T-helper 2 cell treated with Interferon-gamma antibody and Interleukin-4, amounts not matched to agents 5 μg/mL and 100 μg/mL, for 36 hours (primary cell): ENCODE data around the gene TAOK3.
A peak's percentile ranks its signal among the peaks of the same experiment; 100 is the strongest.

ENCODE experiments used
- DNase-seq: peaks from one replicate; pipeline ENCODE4 v3.0.0; 2021; ENCODE audit warnings: low spot score
- H3K27ac Mint-ChIP-seq: one replicate; pipeline ENCODE4 v1.8.0; 2021; ENCODE audit warnings: mild to moderate bottlenecking, mixed read lengths
- H3K27me3 Mint-ChIP-seq: one replicate; pipeline ENCODE4 v1.8.0; 2021; ENCODE audit warnings: low read depth, mixed read lengths
- H3K36me3 Mint-ChIP-seq: one replicate; pipeline ENCODE4 v1.8.0; 2021; ENCODE audit warnings: low read depth, mixed read lengths
- H3K4me1 Mint-ChIP-seq: one replicate; pipeline ENCODE4 v1.8.0; 2021; ENCODE audit warnings: low read depth, mixed read lengths
- H3K4me3 Mint-ChIP-seq: one replicate; pipeline ENCODE4 v1.8.0; 2022; ENCODE audit warnings: mild to moderate bottlenecking, moderate library complexity, mixed read lengths
- H3K9me3 Mint-ChIP-seq: one replicate; pipeline ENCODE4 v1.8.0; 2021; ENCODE audit warnings: mixed read lengths

TAOK3 gene

DNA sequence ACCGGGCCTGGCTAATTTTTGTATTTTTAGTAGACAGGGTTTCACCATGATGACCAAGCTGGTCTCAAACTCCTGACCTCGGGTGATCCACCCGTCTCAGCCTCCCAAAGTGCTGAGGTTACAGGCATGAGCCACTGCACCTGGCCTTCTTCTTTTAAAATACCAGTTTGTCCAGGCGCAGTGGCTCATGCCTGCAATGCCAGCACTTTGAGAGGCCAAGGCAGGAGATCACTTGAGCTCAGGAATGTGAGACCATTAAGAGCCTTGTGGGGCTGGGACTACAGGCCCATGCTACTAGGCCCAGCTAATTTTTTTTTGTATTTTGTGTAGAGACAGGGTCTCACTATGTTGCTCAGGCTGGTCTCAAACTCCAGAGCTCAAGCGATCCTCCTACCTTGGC, 244.8 kb downstream of the TAOK3 start:
- peaks cover 4% of the 10 kb centered on the region for H3K4me1 Mint-ChIP-seq
- H3K27me3 Mint-ChIP-seq = no peaks in the 10 kb centered on the region
- no peak for DNase-seq
- H3K9me3 Mint-ChIP-seq = no peaks in the 10 kb centered on the region
- H3K4me3 Mint-ChIP-seq = no peak overlapping the region
- H3K36me3 Mint-ChIP-seq = no peaks in the 10 kb centered on the region
- no peak overlapping the region for H3K27ac Mint-ChIP-seq

DNA sequence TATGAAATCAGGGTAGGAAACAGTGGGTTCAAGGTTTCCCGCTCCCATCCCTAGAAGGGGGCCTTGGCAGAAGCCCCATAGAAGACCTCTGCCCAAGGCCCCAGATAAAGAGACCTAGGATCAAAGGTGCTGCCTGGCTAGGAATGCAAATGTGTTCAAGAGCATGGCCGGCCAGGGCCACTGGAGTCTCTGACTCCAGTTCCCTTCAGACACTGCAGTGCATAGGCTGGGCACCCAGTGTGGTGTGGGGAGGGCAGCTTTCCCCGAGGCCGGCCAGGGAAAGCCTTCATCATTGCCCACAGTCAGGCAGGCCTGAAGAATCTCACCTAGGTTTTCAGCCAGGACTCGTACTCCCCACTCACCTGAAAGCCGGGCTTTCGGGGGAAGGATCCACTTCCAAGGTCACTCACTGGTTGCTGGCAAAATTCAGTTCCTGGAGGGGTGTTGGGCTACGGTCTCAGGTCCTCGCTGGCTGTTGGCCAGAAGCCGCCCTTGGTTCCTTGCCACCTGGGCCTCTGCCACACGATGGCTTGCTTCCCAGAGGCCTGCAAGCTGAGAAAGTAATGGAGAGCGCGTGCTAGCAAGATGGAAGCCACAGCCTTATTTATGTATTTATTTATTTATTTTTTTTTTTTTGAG, 246.5 kb downstream of the TAOK3 start:
- Mint-ChIP-seq H3K27ac (no peak overlapping the region), H3K4me1 (peaks cover under 1% of the 10 kb centered on the region), H3K27me3 (no peaks in the 10 kb centered on the region), H3K36me3 (no peaks in the 10 kb centered on the region), H3K4me3 (no peak overlapping the region), H3K9me3 (no peaks in the 10 kb centered on the region)
- DNase-seq = no peak

DNA sequence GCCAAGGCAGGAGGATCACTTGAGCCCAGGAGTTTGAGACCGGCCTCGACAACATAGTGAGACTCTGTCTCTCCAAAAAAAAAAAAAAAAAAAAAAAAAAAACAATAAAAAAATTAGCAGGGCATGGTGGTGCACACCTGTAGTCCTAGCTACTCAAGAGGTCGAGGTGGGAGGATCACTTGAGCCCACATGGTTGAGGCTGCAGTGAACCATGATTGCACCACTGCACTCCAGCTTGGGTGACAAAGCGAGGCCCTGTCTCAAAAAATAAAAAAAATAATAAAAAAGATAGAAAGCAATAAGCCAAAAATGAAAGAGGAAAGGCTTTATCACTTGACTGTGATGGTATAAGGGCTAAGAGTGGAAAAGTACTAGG, 247.0 kb downstream of the TAOK3 start:
- Mint-ChIP-seq H3K9me3 (no peaks in the 10 kb centered on the region), H3K4me3 (no peak overlapping the region), H3K27me3 (no peaks in the 10 kb centered on the region), H3K27ac (no peak overlapping the region), H3K36me3 (no peaks in the 10 kb centered on the region), H3K4me1 (peaks cover 5% of the 10 kb centered on the region)
- DNase-seq = no peak

DNA sequence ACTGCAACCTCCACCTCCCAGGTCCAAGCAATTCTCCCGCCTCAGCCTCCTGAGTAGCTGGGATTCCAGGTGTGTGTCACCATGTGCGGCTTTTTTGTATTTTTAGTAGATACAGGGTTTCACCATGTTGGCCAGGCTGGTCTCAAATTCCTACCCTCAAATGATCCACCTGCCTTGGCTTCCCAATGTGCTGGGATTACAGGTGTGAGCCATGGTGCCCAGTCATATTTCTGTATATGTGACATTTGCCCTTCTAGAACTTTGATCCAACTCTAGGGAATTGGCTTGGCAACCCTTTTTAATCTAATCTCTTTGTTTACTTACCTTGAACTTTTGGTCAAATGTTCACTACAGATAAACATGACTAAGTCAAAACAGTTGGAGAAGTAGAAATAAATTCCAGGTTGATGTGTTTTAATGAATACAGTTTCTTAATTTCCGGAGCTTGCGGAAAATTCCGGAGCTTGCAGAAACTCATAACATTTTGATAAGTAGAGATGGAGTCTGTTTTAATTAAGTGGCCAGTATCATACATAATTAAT, 248.3 kb downstream of the TAOK3 start:
- Mint-ChIP-seq H3K9me3 (no peaks in the 10 kb centered on the region), H3K4me1 (peaks cover 9% of the 10 kb centered on the region), H3K27me3 (no peaks in the 10 kb centered on the region), H3K36me3 (no peaks in the 10 kb centered on the region), H3K27ac (no peak overlapping the region), H3K4me3 (no peak overlapping the region)
- no peak for DNase-seq

DNA sequence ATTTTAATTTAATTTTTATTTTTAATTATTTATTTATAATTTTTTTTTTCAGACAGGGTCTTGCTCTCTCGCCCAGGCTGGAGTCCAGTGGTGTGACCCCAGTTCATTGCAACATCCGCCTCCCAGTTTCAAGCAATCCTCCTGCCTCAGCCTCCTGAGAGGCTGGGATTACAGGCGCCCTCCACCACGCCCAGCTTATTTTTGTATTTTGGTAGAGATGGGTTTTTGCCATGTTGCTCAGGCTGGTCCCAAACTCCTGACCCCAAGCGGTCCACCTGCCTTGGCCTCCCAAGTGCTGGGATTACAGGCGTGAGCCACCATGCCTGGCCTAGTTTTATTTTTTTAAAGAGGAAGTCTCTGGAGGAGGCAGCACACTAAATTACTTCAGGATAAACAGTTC, 250.4 kb downstream of the TAOK3 start:
- Mint-ChIP-seq H3K4me3 (no peak overlapping the region), H3K36me3 (no peaks in the 10 kb centered on the region), H3K27me3 (no peaks in the 10 kb centered on the region), H3K9me3 (no peaks in the 10 kb centered on the region), H3K4me1 (peaks cover 9% of the 10 kb centered on the region), H3K27ac (no peak overlapping the region)
- no peak for DNase-seq

DNA sequence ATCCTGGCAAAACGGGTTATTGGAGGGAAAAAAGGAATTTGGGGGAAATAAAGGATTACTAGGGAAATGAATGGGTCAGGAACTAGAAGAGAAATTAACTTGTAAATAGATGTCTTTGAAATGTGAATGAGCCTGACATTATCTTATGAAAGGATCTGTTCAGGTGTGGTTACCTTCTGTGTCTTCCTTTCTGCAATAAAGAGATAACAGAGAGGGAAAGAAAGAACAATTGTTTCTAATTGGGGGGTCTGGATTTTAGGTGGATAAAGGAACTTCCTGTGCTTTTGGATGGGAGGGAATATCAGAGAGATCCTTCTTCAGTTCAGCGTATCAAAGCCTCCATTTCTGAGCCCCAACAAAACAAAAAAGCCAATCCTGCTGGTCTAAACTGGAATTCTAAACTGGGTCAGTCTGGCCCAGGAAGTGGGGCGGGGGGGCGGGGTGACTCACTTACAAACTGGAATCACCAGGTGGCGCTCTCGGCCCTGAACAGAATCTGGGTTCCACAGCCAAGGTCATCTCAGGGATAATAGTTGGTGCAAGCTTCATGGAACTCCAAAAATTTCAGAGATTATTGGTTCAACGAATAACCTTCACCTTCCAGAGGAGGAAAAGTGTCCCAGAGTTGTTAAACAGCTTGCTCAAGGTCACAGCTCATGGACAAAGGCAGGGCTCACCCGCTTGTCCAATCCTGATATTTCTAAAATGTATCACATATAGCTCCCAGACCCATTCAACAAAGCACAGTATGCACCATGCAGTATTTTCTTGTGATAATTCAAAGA, 251.9 kb downstream of the TAOK3 start:
- H3K27me3 Mint-ChIP-seq = no peaks in the 10 kb centered on the region
- no peaks in the 10 kb centered on the region for H3K36me3 Mint-ChIP-seq
- no peaks in the 10 kb centered on the region for H3K9me3 Mint-ChIP-seq
- peak; percentile 26 for DNase-seq
- H3K27ac Mint-ChIP-seq = peak overlapping the region; percentile 46
- peaks cover 9% of the 10 kb centered on the region for H3K4me1 Mint-ChIP-seq
- H3K4me3 Mint-ChIP-seq = no peak overlapping the region

DNA sequence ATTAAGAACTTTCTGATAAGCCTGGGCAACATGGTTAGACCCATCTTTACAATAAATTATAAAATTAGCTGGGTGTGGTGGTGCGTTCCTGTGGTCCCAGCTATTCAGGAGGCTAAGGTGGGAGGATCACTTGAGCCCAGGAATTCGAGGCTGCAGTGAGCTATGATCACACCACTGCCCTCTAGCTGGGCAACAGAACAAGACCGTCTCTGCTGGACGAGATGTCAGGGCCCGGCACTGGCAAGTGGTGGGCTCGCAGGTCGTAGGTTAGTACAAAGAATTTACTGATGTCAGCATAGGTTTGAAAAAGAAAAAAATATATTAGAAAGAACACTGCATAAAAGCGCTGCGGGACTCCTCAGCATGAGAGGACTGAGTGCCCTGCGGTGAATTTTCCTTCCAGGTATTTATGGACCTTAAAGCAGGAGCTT, 253.2 kb downstream of the TAOK3 start:
- Mint-ChIP-seq H3K27me3 (no peaks in the 10 kb centered on the region), H3K4me3 (no peak overlapping the region), H3K4me1 (peaks cover 9% of the 10 kb centered on the region), H3K9me3 (no peaks in the 10 kb centered on the region), H3K36me3 (no peaks in the 10 kb centered on the region), H3K27ac (no peak overlapping the region)
- DNase-seq = no peak

DNA sequence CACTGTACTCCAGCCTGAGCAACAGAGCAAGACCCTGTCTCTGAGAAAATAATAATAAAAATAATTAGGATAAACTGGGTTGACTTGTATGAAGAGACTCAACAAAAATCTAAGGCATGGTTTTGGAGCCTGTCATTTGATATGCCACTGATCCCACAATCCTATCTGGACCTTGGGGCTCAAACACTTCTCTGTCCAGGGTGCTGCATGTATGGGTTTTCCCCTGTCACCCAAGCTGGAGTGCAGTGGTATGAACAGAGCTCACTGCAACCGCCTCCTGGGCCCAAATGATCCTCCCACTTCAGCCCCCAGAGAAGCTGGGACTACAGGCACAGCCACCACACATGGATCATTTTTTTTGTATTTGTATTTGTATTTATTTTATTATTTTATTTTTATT, 263.6 kb downstream of the TAOK3 start:
- H3K36me3 Mint-ChIP-seq = no peaks in the 10 kb centered on the region
- DNase-seq = no peak
- peaks cover 4% of the 10 kb centered on the region for H3K4me1 Mint-ChIP-seq
- H3K4me3 Mint-ChIP-seq = no peak overlapping the region
- no peak overlapping the region for H3K27ac Mint-ChIP-seq
- no peaks in the 10 kb centered on the region for H3K9me3 Mint-ChIP-seq
- H3K27me3 Mint-ChIP-seq = peaks cover 4% of the 10 kb centered on the region

DNA sequence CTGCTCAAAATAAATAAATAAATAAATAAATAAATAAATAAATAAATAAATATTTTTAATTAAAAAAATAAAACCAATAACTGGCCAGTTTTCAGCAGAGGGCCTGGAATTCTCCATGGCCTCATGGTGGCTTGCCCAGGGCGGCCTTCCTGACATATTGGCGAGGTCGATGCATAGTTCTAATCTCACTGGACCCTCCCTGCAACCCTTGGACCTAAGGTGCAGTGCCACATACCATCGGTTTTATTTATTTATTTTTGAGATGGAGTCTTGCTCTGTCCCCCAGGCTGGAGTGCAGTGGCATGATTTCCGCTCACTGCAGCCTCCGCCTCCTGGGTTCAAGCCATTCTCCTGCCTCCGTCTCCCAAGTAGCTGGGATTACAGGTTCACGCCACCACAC, 265.0 kb downstream of the TAOK3 start:
- no peaks in the 10 kb centered on the region for H3K9me3 Mint-ChIP-seq
- no peak overlapping the region for H3K27ac Mint-ChIP-seq
- H3K36me3 Mint-ChIP-seq = peaks cover 2% of the 10 kb centered on the region
- no peak for DNase-seq
- H3K27me3 Mint-ChIP-seq = peaks cover 9% of the 10 kb centered on the region
- H3K4me1 Mint-ChIP-seq = peaks cover 6% of the 10 kb centered on the region
- H3K4me3 Mint-ChIP-seq = no peak overlapping the region

DNA sequence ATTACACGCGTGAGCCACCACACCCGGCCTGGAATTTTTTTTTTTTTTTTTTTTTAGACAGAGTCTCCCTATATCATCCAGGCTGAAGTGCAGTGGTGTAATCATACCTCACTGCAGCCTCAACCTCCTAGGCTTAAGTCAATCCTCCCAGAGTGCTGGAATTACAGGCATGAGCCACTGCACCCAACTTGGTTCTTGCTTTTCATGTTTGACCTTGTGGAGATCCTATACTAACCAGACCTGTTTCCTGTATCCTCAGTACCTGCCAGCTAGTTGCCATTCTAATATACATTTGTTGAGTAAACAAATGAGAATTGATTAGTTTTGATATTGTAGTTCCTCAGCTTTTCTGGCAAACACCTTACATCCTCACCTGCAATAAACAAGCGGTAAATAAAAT, 265.7 kb downstream of the TAOK3 start:
- no peak for DNase-seq
- H3K27ac Mint-ChIP-seq = no peak overlapping the region
- H3K27me3 Mint-ChIP-seq = peaks cover 14% of the 10 kb centered on the region
- peaks cover 2% of the 10 kb centered on the region for H3K36me3 Mint-ChIP-seq
- H3K9me3 Mint-ChIP-seq = no peaks in the 10 kb centered on the region
- H3K4me1 Mint-ChIP-seq = peaks cover 6% of the 10 kb centered on the region
- no peak overlapping the region for H3K4me3 Mint-ChIP-seq

DNA sequence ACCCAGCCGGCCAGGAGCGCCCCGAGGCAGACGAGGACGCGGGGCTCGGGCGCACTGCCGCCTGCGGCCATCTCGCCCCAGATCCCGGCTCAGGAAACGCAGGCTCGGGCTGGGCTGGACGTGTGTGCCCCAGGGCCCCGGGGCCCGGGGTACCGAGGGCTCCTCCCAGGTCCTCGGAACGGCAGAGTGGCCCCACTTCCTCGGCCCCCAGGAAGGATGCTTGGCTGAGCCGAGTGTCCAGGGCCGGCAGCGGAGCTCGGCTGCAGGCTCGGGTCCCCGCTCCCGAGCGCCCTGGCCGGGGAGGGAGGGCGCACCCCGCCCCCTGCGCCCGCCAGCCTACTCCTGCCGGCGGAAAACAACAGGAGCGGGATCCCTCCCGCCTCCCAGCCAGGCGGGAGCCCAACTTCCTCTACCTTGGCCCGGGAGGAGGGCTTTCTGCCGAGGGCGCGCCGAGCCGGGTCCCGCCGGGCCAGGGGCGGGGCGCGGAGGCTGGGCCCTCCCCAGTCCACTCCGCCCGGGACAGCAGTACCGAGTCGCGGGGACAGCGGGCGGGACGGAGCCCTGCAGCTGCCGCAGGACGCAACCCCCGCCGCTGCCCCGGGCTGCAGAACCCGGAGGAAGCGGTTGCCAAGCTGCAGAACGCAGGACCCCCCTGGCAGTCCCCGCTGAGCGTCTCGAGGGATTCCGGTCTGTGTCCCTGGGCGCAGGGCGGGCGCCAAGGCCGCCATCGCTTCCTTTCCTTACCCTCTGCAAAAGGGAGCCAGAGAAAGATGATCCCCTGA, 268.9 kb downstream of the TAOK3 start, which contains the start of gene VSIG10:
VSIG10 (minus strand) TSS at position 411 of the 782 bp plus-strand sequence; CDS start at position 71, 340 bp downstream.
- H3K4me1 Mint-ChIP-seq = peaks cover 6% of the 10 kb centered on the region
- H3K27ac Mint-ChIP-seq = peak within 1 kb of the TSS; percentile 52
- H3K4me3 Mint-ChIP-seq = peak within 1 kb of the TSS; percentile 92
- H3K9me3 Mint-ChIP-seq = no peaks in the 10 kb centered on the region
- H3K36me3 Mint-ChIP-seq = peaks cover 2% of the 10 kb centered on the region
- peak; percentile 20 for DNase-seq
- peaks cover 19% of the 10 kb centered on the region for H3K27me3 Mint-ChIP-seq

DNA sequence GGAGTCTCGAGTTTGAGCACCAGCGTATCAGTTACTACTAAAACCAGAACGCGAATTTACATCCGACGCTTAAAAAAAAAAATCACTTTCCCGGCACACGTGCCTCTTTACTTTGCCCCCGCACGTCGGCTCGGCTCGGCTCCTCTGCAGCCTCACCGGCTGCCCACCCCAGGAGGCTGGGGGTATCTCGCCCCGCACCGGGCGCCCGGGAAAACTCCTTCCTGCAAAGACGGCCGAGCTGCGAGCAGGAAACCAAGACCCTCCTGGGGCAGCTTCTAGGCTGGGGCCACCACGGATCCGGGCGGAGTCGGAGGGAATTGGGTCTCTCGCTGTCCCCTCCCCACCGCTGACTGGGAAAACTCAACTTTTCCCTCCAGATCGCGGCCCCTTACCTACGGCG, 269.5 kb downstream of the TAOK3 start:
- H3K27ac Mint-ChIP-seq = no peak overlapping the region
- peak; percentile 5 for DNase-seq
- H3K4me3 Mint-ChIP-seq = peak overlapping the region; percentile 92
- H3K27me3 Mint-ChIP-seq = peaks cover 19% of the 10 kb centered on the region
- no peaks in the 10 kb centered on the region for H3K9me3 Mint-ChIP-seq
- H3K4me1 Mint-ChIP-seq = peaks cover 6% of the 10 kb centered on the region
- peaks cover 2% of the 10 kb centered on the region for H3K36me3 Mint-ChIP-seq

DNA sequence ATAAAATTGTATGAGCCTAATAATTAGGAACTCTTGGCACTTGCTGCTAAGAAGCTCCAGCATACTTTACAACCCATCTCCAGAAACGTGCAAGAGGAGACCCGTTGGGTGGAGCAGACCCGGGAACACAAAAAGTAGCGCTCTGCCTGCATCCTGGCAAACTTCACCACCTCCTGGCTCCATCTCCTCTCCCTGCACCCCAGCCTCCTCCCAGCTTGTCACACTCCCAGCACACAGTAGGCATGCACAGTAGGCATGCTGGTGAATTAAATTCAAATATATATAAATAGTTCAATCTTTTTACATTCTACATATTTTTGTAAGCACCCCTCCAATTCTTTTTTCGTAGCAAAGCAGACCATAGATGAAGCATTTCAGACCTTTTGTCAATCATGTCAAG, 270.1 kb downstream of the TAOK3 start:
- peaks cover 6% of the 10 kb centered on the region for H3K4me1 Mint-ChIP-seq
- peaks cover 19% of the 10 kb centered on the region for H3K27me3 Mint-ChIP-seq
- H3K36me3 Mint-ChIP-seq = peaks cover 2% of the 10 kb centered on the region
- no peak overlapping the region for H3K27ac Mint-ChIP-seq
- DNase-seq = no peak
- H3K9me3 Mint-ChIP-seq = no peaks in the 10 kb centered on the region
- H3K4me3 Mint-ChIP-seq = peak overlapping the region; percentile 92

DNA sequence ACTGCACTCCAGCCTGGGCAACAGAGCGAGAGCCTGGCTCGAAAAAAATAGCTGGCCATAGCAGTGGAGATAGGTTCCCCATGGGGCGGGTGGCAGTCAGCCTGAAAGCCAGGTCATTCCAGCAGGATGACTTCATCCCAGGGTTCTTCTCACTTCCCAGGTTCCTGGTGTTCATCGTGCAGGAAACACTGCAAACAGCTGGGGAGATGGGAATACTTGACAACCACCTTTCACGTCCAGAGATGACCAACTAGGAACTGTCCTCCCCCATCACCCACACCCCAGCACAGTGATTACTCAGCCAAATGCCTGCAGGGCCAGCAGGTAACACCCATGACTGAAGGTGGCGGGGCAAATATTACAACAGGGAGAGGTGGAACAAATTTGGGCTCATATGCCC, 270.6 kb downstream of the TAOK3 start:
- no peak overlapping the region for H3K4me3 Mint-ChIP-seq
- peaks cover 19% of the 10 kb centered on the region for H3K27me3 Mint-ChIP-seq
- peaks cover 2% of the 10 kb centered on the region for H3K36me3 Mint-ChIP-seq
- no peak for DNase-seq
- no peaks in the 10 kb centered on the region for H3K9me3 Mint-ChIP-seq
- H3K27ac Mint-ChIP-seq = no peak overlapping the region
- H3K4me1 Mint-ChIP-seq = peaks cover 6% of the 10 kb centered on the region
